HG03378 (cell line): ENCODE measurements around the gene STYXL2.

Source experiments
- ATAC-seq: cut with Tn5 transposase; IDR thresholded peaks from one replicate; pipeline ENCODE4 v1.9.1; 2021; ENCODE audit warnings: mild to moderate bottlenecking, moderate library complexity; ENCODE audit not compliant: unreplicated experiment

The STYXL2 gene

GRCh38 chr1:167093846-167094516, at the start of gene STYXL2:
STYXL2 (plus strand) TSS chr1:167094075; CDS start chr1:167094850, 775 bp downstream.
- ATAC-seq = no peak

GRCh38 chr1:167051907-167052306, 42.0 kb upstream of the STYXL2 start:
- no peak for ATAC-seq

DNA sequence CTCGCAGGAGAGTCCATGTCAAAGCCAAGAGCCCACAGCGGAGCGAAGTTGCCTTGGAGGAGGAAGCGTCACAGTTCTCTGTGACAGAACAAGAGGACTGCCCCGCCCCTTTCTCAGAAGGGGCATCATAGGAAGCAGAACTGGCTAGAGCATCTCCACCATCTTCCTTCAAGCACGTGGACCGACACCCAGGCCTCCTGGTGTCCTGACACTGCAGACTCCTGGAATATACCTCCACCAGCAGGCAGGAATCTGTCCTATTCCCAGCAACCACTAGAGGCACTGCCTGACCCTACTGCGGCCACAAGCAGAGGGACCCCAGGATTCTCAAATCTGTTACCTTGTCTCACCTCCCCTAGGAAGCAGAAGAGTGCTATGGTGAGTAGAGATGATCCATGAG, 41.5 kb upstream of the STYXL2 start:
- no peak for ATAC-seq

DNA sequence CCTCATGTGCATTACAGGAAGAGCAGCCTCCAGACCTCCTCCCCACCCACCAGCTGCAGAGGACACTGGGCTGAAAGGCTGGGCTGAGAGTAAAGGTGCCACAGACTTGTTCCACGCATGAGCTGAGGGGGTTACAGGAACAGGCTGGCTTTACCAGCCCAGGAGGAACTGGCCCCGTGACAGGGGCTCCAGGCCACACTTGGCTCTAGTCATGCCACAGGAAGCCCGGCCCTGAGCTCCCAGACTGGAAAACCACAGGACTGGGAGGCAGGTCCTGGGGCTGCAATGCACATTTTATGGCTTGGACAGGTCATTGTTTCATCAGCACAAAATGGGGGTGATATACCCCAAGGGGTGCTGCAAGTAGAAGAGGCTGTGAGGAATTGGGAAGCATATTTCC, 39.3 kb upstream of the STYXL2 start:
- no peak for ATAC-seq

GRCh38 chr1:167054946-167055630, 38.8 kb upstream of the STYXL2 start:
- ATAC-seq = no peak

- peak; percentile 16 for ATAC-seq
Observed at GRCh38 chr1:167056529-167057231, 37.2 kb upstream of the STYXL2 start.

DNA sequence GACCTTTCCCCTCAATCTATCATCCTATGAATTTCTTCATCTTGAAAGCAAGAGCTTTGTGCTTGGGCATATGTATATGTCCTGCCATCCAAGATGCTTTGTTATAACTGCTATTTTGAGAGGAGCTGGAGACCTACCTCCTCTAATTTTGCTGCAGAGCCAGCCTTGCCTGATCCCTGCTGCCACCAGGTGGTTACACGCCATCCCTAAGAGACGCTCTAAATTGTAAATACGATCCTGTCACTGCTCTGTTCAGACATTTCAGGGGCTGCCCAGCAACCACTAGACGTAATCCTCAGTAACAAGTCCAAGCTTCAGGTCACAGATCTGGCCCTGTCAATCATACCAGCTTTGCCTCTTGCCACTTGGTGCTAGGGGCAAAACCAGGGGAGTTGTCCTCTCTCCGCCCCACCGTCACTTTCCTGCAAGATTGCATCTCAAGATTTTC, 36.6 kb upstream of the STYXL2 start:
- ATAC-seq = peak; percentile 74

DNA sequence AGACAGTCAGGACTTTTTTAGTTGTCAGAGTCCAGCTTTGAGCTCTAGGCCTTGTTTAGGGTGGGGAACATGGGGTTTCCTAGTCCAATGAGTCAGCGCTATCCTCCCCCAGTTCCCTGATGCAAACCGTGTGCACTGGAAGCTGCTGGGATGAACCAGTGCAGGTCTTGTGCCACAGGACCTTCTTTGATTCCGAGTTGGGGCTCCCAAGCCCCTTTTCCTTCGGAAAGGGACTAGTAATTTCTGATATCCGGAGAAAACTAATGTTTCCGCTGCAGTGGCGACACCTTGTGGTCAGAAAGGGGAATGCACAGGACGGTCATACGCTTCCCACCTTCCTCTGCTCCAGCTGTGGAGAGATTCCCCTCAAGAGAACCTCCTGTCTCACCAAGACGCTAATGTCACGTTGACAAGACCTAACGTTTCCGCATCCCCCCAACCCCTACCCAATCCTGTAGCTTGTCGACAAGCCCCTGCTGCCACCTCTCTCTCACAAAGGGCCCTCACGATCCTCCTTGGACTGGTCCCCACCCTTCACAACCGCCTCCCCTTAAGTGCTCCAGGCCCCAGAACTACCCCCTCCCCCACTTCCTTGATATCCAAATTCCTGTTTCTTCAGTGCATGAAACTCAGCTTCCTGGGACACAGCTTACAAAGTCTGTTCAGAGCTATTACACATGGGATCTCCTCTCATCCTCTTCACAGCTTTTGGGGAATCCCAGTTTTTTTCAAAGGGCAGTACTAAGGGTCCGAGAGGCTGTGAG, 34.6 kb upstream of the STYXL2 start:
- no peak for ATAC-seq

- ATAC-seq = no peak
Observed at GRCh38 chr1:167059809-167060107, 34.1 kb upstream of the STYXL2 start.

DNA sequence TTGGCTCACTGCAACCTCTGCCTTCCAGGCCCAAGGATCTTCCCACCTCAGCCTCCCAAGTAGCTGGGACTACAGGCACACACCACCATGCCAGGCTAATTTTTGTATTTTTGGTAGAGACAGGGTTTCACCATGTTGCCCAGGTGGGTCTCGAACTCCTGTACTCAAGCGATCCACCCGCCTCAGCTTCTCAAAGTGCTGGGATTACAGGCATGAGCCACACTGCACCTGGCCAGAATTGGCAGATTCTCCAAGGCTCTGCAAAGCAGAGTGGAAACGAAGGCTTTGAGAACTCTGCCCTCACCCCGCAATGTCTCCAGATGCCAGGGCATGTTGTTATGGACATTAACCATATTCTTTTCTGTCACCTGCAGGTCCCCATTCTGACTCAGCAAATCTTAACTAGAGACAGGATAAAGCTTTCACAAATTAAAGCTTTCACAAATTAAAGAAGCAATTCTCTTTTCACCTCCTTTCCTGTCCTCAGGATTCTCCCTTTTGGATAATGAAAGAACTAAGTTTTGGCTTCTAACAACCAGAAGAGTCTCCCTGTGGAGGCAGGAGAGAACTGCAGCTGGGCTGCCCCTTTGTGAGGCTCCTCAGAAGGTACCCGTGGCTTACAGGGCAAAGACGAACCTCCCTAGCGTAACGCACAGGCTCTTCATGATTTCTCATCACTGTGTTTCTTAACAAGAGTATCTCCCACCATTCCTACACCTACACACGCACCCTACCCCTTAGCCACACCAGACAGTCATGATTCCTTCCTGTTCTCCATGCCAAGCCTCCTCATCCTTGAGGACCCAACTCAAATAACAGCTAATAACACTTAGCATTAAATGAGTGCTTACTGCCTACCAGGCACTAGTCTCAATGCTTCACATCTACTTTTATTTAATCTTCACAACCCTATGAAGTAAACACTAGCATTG, 33.5 kb upstream of the STYXL2 start:
- no peak for ATAC-seq

- no peak for ATAC-seq
Observed at GRCh38 chr1:167061073-167061464, 32.8 kb upstream of the STYXL2 start.

DNA sequence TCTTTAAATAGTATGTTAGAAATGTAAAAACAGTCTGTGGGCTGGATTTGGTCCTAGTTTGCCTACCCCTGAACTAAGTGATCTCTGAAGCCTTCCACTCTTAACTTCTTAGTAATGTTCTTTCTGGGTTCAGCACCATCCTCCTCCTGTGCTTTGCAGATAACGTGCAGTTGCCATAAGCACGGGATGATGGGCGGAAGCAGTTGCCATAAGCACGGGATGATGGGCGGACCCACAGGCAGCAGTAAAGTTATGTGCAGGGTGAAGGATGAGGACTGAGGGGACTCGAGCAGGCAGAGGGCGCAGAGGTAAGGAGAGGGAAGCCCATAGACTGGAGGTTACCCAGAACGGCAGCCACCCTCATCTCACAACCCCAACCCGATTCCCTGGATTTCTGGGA, 29.3 kb upstream of the STYXL2 start:
- no peak for ATAC-seq

GRCh38 chr1:167065471-167065870, 28.4 kb upstream of the STYXL2 start:
- ATAC-seq = no peak

DNA sequence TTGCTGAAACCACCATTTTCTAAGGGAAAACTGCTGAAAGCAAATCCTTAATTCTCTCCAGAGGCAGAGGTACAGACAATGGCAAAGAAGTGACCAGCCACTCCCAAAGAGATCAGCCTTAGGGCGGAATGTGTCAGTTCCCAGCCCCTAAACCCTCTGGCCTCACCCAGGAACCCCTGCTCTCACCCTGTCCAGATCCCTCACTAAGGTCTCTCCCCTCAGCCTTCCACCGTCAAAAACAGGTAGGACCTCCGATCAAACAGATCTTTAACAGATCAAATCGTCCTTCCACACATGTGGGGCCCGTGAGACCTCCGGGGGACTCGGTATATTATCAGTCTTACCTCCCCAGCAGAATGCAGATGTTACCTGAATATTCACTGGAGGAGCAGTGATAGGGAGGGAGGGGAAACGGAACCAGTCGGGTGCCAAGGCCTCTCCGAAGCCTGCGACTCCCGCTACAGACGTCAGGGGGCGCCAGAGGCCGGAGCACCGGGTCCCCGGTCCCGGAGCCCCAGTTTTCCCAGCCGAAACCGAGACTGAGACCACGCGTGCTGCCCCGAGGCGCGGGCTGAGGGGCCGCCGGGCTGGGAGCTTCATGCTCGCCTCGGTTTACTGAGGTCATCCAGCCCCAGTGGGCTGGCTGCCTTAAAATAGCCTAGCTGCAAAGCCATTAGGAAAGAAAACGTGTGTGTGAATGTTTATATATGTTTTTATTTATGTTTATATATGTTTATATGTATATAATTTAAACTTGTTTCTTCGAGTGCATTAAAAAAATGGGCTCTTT, 27.3 kb upstream of the STYXL2 start:
- no peak for ATAC-seq

DNA sequence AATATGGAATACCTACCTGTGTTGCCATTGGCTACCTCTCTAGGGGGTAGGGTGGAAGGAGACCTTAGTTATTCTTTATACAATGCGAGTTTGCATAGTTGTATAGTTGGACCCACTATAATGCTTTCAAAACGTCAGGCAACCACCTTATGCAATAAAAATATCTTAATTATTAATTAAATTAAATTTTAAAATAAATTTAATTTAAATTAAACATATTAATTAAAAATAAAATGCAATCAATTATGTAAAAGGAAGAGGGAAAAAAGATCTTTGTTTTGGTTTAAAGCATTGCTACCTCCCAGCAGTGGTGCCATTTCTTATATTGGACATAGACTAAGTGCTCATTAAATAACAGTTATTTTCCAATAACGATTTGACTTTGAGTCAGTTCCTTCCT, 26.0 kb upstream of the STYXL2 start:
- ATAC-seq = no peak

DNA sequence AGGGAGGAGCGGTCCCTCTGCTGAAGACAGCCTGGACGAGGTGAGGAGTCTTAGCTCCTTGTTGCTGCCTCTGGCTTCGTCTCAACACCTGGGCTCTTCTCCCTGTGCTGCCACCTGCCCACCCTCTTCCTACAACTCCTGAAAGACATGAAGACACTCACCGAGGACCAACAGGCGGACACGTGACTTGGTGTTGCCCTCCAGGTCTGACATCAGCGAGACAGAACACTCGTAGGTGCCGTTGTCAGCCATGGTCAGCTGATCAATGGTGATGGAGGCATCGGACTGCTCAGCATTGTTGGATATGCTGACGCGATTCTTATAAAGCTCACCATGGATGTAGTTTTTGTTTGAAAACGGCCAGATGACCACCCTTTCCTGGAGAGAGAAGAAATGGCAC, 25.1 kb upstream of the STYXL2 start:
- no peak for ATAC-seq

GRCh38 chr1:167071286-167071685, 22.6 kb upstream of the STYXL2 start:
- no peak for ATAC-seq

DNA sequence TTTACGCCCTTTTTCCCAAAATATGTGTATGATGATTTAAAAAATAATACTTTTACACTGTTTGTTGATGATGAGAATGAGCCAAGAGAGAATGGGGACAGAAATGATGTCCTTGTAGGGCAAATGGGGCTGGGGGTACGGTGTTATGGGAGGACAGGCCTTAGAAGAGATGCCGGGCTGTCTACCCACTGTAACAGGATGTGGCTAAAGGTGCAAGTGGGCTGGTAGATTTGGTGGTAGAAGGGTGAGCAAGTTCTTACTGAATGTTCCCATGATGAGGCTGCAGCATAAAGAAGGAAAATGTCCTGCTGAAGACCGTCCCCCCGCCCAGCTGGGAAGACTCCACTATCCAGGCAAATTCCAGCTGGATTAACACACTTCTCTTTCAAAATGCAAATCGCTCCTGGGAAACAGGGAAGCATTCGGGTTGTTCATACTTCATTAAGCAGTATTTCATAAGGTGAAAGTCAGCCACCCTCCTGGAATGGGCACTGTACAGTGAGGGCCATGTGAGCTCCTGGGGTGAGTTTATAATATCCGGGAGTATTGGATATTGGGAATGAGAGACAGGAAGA, 17.7 kb upstream of the STYXL2 start:
- no peak for ATAC-seq

GRCh38 chr1:167077128-167077867, 16.6 kb upstream of the STYXL2 start:
- no peak for ATAC-seq
